ENCODE results near the gene SRI. TPM values are rescaled to one million over a fixed set of nuclear protein-coding genes. Genes with fewer than 3 reads are reported as not detected.

SRI gene
- total RNA-seq, 1 experiment from 2014 or later = 269 TPM

DNA sequence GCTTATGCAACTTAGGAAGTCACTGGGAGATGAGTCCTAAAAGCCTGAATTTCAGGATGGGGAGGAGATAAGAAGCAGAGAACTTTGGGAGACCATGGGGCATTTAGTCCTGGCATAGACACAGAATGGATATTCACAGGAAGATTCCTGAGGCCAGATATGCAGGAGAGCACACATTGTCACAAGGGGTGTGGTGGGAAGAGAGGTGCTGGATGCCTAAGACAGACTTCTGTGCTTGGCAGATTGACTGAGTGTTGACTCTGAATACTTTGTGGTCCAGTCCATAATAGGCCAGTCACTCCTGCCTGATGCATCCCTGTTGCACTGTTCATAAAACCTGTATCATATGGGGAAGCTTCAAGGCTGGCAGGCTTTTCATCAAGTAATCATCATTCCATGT lies 18.5 kb downstream of the SRI start:
- Histone ChIP-seq H3K79me2 (ENCODE audit: low read depth) (no peaks in the 10 kb centered on the region), H3K27me3 (ENCODE audit: insufficient read depth, low read depth) (no peaks in the 10 kb centered on the region), H4K20me1 (ENCODE audit: insufficient read depth) (no peaks in the 10 kb centered on the region; the same call in 1 of the 2 replicates), H3K9me2 (ENCODE audit: insufficient read depth) (no peaks in the 10 kb centered on the region), H3K27ac (no peak overlapping the region), H3K36me3 (ENCODE audit: low read depth) (peaks cover 12% of the 10 kb centered on the region), H3K4me1 (replicated peaks; ENCODE audit: insufficient read depth) (no peaks in the 10 kb centered on the region), H3K9me3 (ENCODE audit: insufficient read depth, low read depth) (no peaks in the 10 kb centered on the region), H2AFZ (no peak overlapping the region), H3K4me3 (no peak overlapping the region), H3F3A (ENCODE audit: insufficient read depth, low read depth) (peaks cover 17% of the 10 kb centered on the region), H3K4me2 (no peak overlapping the region)
- intact Hi-C loops (cut with micrococcal nuclease; ENCODE audit: unreplicated experiment) = no loop called here
- no peak for DNase-seq
- CTCF ChIA-PET = no interaction called here
- no TSS peak for BruUV-seq (replicated peaks)
- POLR2A ChIA-PET (ENCODE audit: unreplicated experiment) = no interaction called here
- no peak for TF ChIP-seq EZH2 (IDR thresholded peaks at IDR 0.05; ENCODE audit: low read depth)
- TF ChIP-seq, protein P1, sequence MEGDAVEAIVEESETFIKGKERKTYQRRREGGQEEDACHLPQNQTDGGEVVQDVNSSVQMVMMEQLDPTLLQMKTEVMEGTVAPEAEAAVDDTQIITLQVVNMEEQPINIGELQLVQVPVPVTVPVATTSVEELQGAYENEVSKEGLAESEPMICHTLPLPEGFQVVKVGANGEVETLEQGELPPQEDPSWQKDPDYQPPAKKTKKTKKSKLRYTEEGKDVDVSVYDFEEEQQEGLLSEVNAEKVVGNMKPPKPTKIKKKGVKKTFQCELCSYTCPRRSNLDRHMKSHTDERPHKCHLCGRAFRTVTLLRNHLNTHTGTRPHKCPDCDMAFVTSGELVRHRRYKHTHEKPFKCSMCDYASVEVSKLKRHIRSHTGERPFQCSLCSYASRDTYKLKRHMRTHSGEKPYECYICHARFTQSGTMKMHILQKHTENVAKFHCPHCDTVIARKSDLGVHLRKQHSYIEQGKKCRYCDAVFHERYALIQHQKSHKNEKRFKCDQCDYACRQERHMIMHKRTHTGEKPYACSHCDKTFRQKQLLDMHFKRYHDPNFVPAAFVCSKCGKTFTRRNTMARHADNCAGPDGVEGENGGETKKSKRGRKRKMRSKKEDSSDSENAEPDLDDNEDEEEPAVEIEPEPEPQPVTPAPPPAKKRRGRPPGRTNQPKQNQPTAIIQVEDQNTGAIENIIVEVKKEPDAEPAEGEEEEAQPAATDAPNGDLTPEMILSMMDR (conservative IDR thresholded peaks at IDR 0.05) = no peak

DNA sequence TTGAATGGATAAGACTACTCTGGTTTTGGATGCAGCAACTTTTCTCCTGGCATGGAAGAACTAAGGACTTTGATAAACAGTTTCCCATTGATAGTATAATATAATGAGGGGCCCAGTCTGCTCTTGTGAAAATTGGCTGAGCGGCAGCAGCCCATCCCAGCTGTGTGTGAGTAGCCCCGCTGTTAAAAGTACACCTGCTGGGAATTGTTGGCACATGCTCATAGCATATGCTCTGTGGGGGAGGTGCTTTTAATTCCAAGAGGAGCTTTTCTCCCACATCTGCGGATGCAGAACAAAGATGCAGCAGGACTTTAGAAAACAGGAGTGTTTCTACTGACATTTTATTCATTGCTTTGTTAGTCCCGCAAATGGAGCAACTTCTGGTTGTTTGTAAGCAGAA lies 19.0 kb downstream of the SRI start:
- H3K27ac ChIP-seq = no peak overlapping the region
- TF ChIP-seq EZH2 (IDR thresholded peaks at IDR 0.05; ENCODE audit: low read depth) = no peak
- TF ChIP-seq, protein P1 (conservative IDR thresholded peaks at IDR 0.05) = no peak
- no peaks in the 10 kb centered on the region for H3K27me3 ChIP-seq (ENCODE audit: insufficient read depth, low read depth)
- H3K4me2 ChIP-seq = no peak overlapping the region
- CTCF ChIA-PET = interaction anchor here (0.7 kb wide), 1 partner anchor 115 kb away, joined by 3 read pairs; no protein-coding TSS in a partner anchor
- DNase-seq = no peak
- peaks cover 17% of the 10 kb centered on the region for H3F3A ChIP-seq (ENCODE audit: insufficient read depth, low read depth)
- no peaks in the 10 kb centered on the region; the same call in 1 of the 2 replicates for H4K20me1 ChIP-seq (ENCODE audit: insufficient read depth)
- no peaks in the 10 kb centered on the region for H3K4me1 ChIP-seq (replicated peaks; ENCODE audit: insufficient read depth)
- intact Hi-C loops (cut with micrococcal nuclease; ENCODE audit: unreplicated experiment) = no loop called here
- no TSS peak for BruUV-seq (replicated peaks)
- no peaks in the 10 kb centered on the region for H3K9me3 ChIP-seq (ENCODE audit: insufficient read depth, low read depth)
- H3K4me3 ChIP-seq = no peak overlapping the region
- H3K79me2 ChIP-seq (ENCODE audit: low read depth) = no peaks in the 10 kb centered on the region
- no peaks in the 10 kb centered on the region for H3K9me2 ChIP-seq (ENCODE audit: insufficient read depth)
- POLR2A ChIA-PET (ENCODE audit: unreplicated experiment) = no interaction called here
- peaks cover 7% of the 10 kb centered on the region for H3K36me3 ChIP-seq (ENCODE audit: low read depth)
- H2AFZ ChIP-seq = no peak overlapping the region

DNA sequence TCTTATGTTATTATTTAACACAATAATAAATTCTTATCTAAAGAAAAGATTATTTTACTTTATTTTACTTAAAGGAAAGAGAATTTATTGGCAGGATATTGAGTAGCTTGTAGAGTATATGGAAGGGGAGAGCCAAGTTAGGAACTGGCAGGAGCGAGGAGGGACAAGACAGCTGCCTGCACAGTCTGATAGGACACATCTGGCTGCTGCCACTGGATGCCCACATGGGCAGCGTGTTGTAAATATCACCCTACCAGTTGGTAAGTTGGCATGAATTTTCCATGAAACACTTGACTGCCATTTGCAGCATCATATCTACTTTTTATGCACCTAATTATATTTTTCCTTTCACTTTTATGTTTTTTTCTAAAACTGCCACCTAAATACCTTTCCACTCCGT lies 19.6 kb downstream of the SRI start:
- ChIA-PET POLR2A (ENCODE audit: unreplicated experiment) (no interaction called here), CTCF (interaction anchor here (0.7 kb wide), 1 partner anchor 116 kb away, joined by 3 read pairs; no protein-coding TSS in a partner anchor)
- Histone ChIP-seq H3K9me3 (ENCODE audit: insufficient read depth, low read depth) (no peaks in the 10 kb centered on the region), H3K79me2 (ENCODE audit: low read depth) (no peaks in the 10 kb centered on the region), H3K27me3 (ENCODE audit: insufficient read depth, low read depth) (no peaks in the 10 kb centered on the region), H3F3A (ENCODE audit: insufficient read depth, low read depth) (peaks cover 17% of the 10 kb centered on the region), H3K4me2 (no peak overlapping the region), H3K36me3 (ENCODE audit: low read depth) (peaks cover 3% of the 10 kb centered on the region; the same call in 1 of the 2 replicates), H3K27ac (no peak overlapping the region), H3K4me3 (no peak overlapping the region), H4K20me1 (ENCODE audit: insufficient read depth) (no peaks in the 10 kb centered on the region; the same call in 1 of the 2 replicates), H2AFZ (no peak overlapping the region), H3K9me2 (ENCODE audit: insufficient read depth) (no peaks in the 10 kb centered on the region), H3K4me1 (replicated peaks; ENCODE audit: insufficient read depth) (no peaks in the 10 kb centered on the region)
- intact Hi-C loops (cut with micrococcal nuclease; ENCODE audit: unreplicated experiment) = no loop called here
- DNase-seq = no peak
- no TSS peak for BruUV-seq (replicated peaks)
- TF ChIP-seq EZH2 (IDR thresholded peaks at IDR 0.05; ENCODE audit: low read depth) = no peak

DNA sequence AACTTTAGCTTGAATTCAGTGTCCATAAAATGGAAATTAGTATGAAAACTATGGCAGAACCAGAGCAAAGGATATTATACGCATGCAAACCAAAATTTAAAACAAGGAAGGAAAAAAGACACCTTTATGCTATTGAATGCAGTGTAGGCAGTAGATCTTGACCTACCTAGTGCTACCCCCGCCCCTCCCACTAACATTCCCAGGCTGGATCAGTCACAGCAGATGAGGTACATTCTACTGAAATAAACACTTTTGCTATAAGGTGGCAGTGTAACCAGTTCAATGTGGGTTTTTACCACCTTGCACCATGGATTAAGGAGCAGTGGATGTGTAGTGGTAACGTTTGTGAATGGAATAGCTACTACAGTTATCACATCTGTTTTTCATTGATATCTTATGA lies 27.9 kb downstream of the SRI start:
- Histone ChIP-seq H3K9me2 (ENCODE audit: insufficient read depth) (no peaks in the 10 kb centered on the region), H3K4me1 (replicated peaks; ENCODE audit: insufficient read depth) (no peaks in the 10 kb centered on the region), H3K79me2 (ENCODE audit: low read depth) (no peaks in the 10 kb centered on the region), H4K20me1 (ENCODE audit: insufficient read depth) (no peaks in the 10 kb centered on the region), H3K27me3 (ENCODE audit: insufficient read depth, low read depth) (no peaks in the 10 kb centered on the region), H2AFZ (no peak overlapping the region), H3F3A (ENCODE audit: insufficient read depth, low read depth) (no peaks in the 10 kb centered on the region), H3K36me3 (ENCODE audit: low read depth) (no peaks in the 10 kb centered on the region), H3K27ac (no peak overlapping the region), H3K4me3 (no peak overlapping the region), H3K4me2 (no peak overlapping the region), H3K9me3 (ENCODE audit: insufficient read depth, low read depth) (no peaks in the 10 kb centered on the region)
- CTCF ChIA-PET = no interaction called here
- intact Hi-C loops (cut with micrococcal nuclease; ENCODE audit: unreplicated experiment) = no loop called here
- no TSS peak for BruUV-seq (replicated peaks)
- DNase-seq = no peak
- TF ChIP-seq, protein P1 (conservative IDR thresholded peaks at IDR 0.05) = no peak
- TF ChIP-seq EZH2 (IDR thresholded peaks at IDR 0.05; ENCODE audit: low read depth) = no peak
- POLR2A ChIA-PET (ENCODE audit: unreplicated experiment) = interaction anchor here (0.5 kb wide), 1 partner anchor 267 kb away, joined by 3 read pairs; no protein-coding TSS in a partner anchor

All from PC-9 (cell line).